Activated naive CD8-positive, alpha-beta T cell (primary cell): ENCODE data around the gene CEP152.
"Not testable (repeated sequence)": the region's sequence is repeated elsewhere in the genome, so short reads cannot be mapped to it uniquely, and the experiment has no call there.

Experiments used
- H3K27ac Mint-ChIP-seq: one replicate; pipeline ENCODE4 v1.8.0; 2021; ENCODE audit warnings: mixed read lengths
- H3K27me3 Mint-ChIP-seq: one replicate; pipeline ENCODE4 v1.8.0; 2021; ENCODE audit warnings: mixed read lengths
- H3K36me3 Mint-ChIP-seq: one replicate; pipeline ENCODE4 v1.8.0; 2021; ENCODE audit warnings: mixed read lengths
- H3K4me1 Mint-ChIP-seq: one replicate; pipeline ENCODE4 v1.8.0; 2021; ENCODE audit warnings: low read depth, mixed read lengths
- H3K4me3 Mint-ChIP-seq: one replicate; pipeline ENCODE4 v1.8.0; 2021; ENCODE audit warnings: mild to moderate bottlenecking, mixed read lengths
- H3K9me3 Mint-ChIP-seq: one replicate; pipeline ENCODE4 v1.8.0; 2021; ENCODE audit warnings: low read depth, mixed read lengths

CEP152 gene

DNA sequence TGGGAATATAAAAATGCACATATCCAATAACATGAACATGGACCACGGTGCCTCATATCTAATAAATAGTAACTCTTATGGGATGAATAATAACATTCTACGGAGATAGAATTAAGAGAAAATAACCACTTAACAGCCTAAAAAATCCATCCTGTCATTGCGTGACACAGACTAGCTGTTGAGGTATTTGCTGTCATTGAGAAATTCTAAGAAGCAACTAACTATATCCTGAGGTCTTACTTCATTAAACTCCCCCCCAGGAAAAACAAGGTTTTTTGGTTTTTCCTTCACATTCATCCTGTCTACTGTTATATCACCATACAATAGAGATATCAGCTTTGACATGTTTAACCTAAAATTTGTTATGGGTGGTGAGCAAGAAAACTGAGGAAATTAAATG lies 14.3 kb downstream of the CEP152 start:
- H3K27me3 Mint-ChIP-seq, result no peaks in the 10 kb centered on the region
- H3K4me1 Mint-ChIP-seq, result peaks cover 14% of the 10 kb centered on the region
- H3K9me3 Mint-ChIP-seq, result no peaks in the 10 kb centered on the region
- H3K36me3 Mint-ChIP-seq, result peaks cover 14% of the 10 kb centered on the region
- H3K4me3 Mint-ChIP-seq, result no peak overlapping the region
- no peak overlapping the region for H3K27ac Mint-ChIP-seq

DNA sequence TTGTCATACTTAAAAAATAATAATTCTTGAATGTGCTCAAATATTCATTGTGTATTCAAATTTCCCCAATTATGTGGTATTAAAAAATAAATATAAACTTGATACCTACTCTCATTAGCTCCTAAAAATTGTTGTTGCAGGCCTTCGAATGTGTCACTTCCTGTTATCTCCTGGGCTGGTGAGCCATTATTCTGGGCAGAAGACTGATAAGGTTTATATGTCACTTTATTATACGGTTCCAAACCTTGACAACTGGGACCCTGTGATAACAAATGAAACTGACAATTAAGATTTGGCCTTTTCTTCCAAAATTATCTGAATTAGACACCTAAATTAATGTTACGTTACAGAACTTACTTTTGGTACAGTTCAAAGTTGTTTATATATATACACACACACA lies 15.0 kb downstream of the CEP152 start:
- Mint-ChIP-seq H3K4me1 (peaks cover 14% of the 10 kb centered on the region), H3K9me3 (no peaks in the 10 kb centered on the region), H3K27ac (no peak overlapping the region), H3K36me3 (peaks cover 14% of the 10 kb centered on the region), H3K4me3 (no peak overlapping the region), H3K27me3 (no peaks in the 10 kb centered on the region)

DNA sequence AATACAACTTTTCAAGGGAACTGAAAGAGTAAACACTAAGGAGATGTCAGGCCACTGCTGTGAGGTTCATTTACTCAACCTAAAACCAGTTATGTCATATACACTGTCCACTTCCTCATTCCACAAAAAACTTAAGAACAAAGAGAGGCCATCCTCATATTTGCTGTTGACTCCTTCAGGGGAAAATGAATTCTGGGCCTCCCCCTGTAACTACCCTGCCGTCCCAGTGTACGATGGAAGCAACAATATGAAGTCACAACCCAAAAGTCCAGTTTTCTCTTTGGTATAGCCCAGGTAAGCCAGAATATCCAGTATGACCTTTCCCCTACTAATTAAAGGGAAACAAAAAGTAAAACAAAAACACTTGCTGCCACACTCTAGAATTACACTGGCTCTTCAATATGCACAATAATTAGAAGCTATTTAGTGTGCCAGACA lies 16.2 kb downstream of the CEP152 start:
- Mint-ChIP-seq H3K9me3 (no peaks in the 10 kb centered on the region), H3K4me1 (peaks cover 14% of the 10 kb centered on the region), H3K4me3 (no peak overlapping the region), H3K36me3 (peaks cover 18% of the 10 kb centered on the region), H3K27ac (no peak overlapping the region), H3K27me3 (no peaks in the 10 kb centered on the region)

DNA sequence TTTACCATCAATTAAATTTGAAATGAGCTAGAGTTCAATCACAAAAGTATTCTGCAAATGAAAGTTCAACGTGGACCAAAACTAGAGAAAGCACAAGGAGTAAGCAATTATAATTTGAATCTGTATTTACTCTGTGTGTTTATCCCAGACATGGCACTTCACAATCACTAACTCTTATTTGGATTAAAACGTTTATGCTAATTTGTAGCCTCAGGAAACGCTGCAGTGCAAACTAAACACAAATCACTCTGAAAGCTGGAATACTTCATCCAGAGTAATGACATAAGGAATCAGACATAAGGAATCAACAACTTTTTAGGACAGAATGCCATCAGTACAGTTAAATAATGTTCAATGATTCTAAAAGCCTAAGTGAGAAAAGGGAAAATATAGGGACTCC lies 18.5 kb downstream of the CEP152 start:
- H3K36me3 Mint-ChIP-seq, result peaks cover 29% of the 10 kb centered on the region
- H3K4me1 Mint-ChIP-seq, result peaks cover 12% of the 10 kb centered on the region
- no peaks in the 10 kb centered on the region for H3K9me3 Mint-ChIP-seq
- H3K4me3 Mint-ChIP-seq, result no peak overlapping the region
- H3K27ac Mint-ChIP-seq, result no peak overlapping the region
- H3K27me3 Mint-ChIP-seq, result no peaks in the 10 kb centered on the region

DNA sequence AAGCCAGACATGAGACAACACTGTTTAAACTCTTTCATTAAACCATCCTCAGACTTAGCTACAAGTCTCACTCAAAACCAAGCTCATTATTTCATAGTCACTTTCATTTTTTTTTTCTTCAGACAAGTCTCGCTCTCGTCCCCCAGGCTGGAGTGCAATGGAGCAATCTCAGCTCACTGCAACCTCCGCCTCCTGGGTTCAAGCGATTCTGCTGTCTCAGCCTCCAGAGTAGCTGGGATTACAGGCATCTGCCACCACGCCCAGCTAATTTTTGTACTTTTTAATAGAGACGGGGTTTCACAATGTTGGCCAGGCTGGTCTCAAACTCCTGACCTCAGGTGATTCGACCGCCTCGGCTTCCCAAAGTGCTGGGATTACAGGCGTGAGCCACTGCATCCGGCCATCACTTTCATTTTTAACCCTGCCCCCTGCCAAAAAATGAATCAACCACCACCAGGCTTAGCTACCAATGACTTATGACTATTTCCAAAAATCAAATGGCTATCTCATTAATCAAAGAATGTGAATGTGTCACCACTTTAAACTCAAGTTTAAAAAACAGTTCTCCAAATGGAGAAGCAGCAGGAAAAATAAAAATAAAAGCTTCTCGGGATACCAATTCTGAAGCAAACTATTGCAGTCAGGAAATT lies 20.3 kb downstream of the CEP152 start:
- not testable (repeated sequence) for H3K9me3 Mint-ChIP-seq, H3K27ac Mint-ChIP-seq, H3K27me3 Mint-ChIP-seq, H3K4me3 Mint-ChIP-seq, H3K4me1 Mint-ChIP-seq
- peaks cover 28% of the 10 kb centered on the region for H3K36me3 Mint-ChIP-seq

DNA sequence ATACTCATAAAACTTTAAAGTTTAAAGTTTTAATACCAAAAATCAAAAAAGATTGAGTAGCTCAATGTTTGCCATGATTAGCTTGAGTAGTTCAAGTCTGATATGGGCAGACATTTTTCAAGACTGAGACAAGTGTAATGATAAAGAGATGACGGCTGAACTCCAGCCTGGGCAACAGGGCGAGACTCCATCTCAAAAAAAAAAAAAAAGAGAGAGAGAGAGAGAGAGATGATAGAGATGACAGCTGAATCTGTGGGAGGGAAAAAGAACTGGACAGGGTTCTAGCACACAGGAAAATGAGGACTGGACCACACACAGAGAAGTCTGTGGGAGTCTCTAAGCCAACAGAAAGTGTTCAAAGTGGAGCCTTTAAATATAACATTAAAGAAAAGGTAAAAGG lies 25.2 kb downstream of the CEP152 start:
- Mint-ChIP-seq H3K4me3 (no peak overlapping the region), H3K27me3 (no peaks in the 10 kb centered on the region), H3K9me3 (no peaks in the 10 kb centered on the region)

DNA sequence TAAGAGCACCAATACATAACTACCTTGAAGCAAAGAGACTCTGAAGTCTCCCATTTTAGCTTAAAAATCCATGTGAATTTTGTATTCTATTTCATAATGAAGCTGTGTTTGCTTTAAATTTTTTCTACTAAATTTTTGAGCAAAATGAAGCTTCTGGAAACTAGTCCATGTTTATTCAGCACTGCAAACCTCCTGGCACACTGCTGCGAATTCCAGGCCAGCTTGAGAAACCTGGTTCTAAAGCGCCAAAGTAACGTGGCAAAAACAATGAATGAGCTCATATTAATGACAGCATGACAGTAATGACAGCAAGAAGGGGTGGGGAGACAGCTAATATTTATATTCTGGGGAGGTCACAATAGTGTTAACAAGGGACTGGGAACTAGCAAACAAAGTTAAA lies 25.7 kb downstream of the CEP152 start:
- no peak overlapping the region for H3K27ac Mint-ChIP-seq
- no peaks in the 10 kb centered on the region for H3K9me3 Mint-ChIP-seq
- no peaks in the 10 kb centered on the region for H3K4me1 Mint-ChIP-seq
- no peak overlapping the region for H3K4me3 Mint-ChIP-seq
- H3K27me3 Mint-ChIP-seq, result no peaks in the 10 kb centered on the region
- H3K36me3 Mint-ChIP-seq, result peaks cover 31% of the 10 kb centered on the region

More for the DNA sequence above, 25.2 kb downstream of the CEP152 start:
- no peak overlapping the region for H3K27ac Mint-ChIP-seq
- peaks cover 27% of the 10 kb centered on the region for H3K36me3 Mint-ChIP-seq
- H3K4me1 Mint-ChIP-seq, result no peaks in the 10 kb centered on the region

DNA sequence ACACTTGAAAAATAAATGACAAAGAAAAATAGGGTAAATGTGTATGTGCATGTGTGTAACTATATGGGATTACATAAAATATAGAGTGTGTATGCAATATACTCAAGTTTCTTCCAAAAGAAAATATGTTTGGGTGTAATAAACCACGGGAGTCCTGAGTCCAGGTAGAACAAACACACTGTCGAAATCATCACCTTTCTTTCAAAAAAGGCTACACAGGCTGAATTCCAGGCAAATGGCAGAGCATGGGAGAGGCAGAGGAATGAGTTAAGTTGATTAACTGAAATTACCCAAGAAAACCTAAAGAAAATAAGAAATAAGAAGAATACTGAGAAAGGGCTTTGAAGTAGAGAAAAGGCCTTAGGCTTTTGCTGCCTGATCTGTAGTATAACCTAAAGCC lies 26.1 kb downstream of the CEP152 start:
- Mint-ChIP-seq H3K4me1 (no peaks in the 10 kb centered on the region), H3K27me3 (no peaks in the 10 kb centered on the region), H3K36me3 (peaks cover 28% of the 10 kb centered on the region), H3K4me3 (no peak overlapping the region), H3K9me3 (no peaks in the 10 kb centered on the region), H3K27ac (no peak overlapping the region)

DNA sequence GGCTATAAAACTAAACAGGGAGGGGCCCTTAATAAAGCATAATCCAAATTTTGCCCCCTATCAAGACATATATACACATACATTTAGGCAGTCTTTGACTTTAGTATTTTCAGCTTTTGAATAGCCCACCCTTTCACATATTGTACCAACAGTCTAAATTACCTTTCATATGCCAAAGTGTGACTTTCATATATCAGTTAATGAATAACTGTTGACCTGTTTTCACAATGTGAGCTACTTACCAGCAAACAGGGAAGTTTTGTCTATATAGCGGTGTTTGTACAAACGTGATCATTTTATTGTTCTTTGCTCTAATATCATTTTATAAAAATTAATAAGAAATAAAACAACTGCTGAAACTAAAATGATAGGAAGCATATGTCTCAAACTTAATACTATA lies 28.0 kb downstream of the CEP152 start:
- no peaks in the 10 kb centered on the region for H3K9me3 Mint-ChIP-seq
- no peaks in the 10 kb centered on the region for H3K27me3 Mint-ChIP-seq
- H3K4me1 Mint-ChIP-seq, result no peaks in the 10 kb centered on the region
- no peak overlapping the region for H3K4me3 Mint-ChIP-seq
- no peak overlapping the region for H3K27ac Mint-ChIP-seq
- peaks cover 19% of the 10 kb centered on the region for H3K36me3 Mint-ChIP-seq

DNA sequence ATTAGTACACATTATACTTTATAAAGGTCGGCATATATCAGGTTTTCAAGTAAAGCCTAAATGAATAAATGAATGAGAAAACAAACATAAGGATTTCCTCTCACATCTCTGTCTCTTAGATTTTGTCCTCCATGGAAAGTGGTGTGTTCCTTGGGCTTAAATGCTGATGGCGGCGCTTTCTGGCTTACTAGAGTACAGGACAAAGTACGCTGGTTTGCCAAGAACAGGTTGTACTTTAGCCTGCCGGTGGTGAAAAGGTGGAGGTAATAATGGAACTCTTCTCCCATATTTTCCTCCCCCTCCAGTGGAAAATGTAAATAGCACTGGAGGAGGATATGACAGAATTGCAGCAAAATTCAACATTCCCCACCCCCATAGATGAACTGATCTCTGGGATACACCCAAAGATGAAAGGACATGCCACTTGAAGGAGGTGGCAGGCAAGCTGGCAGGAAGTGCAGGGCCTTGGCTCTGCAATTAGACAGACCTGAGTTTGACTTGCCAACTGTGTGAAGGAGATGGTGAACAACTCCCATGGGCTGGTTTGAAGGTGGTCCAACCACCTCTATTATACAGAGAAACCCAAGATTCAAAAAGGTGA lies 29.3 kb downstream of the CEP152 start:
- Mint-ChIP-seq H3K4me1 (no peaks in the 10 kb centered on the region), H3K36me3 (peaks cover 20% of the 10 kb centered on the region), H3K27ac (no peak overlapping the region), H3K9me3 (no peaks in the 10 kb centered on the region), H3K4me3 (no peak overlapping the region), H3K27me3 (no peaks in the 10 kb centered on the region)

DNA sequence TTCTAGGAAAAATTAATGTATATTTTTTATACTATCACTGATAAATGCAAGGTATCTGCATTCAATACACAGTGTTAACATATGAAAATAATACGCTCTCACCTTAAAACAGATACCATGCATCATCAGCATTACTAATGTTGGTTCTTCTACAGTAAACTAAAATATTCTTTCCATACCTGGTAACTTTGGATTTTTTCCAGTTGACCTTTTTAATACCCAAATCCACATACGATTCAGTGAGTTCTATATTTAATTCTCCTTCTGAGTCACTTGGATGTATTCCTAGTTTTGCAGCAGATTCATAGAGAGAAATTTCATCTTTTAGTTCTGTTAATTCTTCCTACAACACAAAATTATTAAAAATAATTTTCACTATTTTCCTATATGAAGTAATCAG lies 29.9 kb downstream of the CEP152 start:
- H3K4me1 Mint-ChIP-seq, result no peaks in the 10 kb centered on the region
- peaks cover 18% of the 10 kb centered on the region for H3K36me3 Mint-ChIP-seq
- H3K27ac Mint-ChIP-seq, result no peak overlapping the region
- H3K27me3 Mint-ChIP-seq, result no peaks in the 10 kb centered on the region
- H3K9me3 Mint-ChIP-seq, result no peaks in the 10 kb centered on the region
- no peak overlapping the region for H3K4me3 Mint-ChIP-seq

DNA sequence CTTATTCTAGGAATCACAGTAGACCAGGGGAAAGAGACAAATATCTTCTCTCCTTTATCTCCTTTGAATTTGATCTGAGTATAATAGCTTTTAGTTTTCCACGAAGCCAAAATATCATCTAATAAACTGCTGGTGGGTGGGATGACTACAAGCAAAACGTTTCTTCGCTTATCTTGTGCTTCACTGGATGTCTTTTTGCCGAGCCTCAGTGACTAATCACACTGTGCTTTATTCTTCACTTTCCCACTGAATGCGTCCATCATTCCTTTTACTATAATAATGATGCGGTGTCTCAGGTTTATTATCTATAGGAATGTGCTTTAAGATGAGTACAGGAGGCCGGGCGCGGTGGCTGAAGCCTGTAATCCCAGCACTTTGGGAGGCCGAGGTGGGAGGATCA lies 32.5 kb downstream of the CEP152 start:
- Mint-ChIP-seq H3K27me3 (no peaks in the 10 kb centered on the region), H3K27ac (no peak overlapping the region), H3K9me3 (peaks cover 5% of the 10 kb centered on the region), H3K36me3 (peaks cover 29% of the 10 kb centered on the region), H3K4me1 (no peaks in the 10 kb centered on the region), H3K4me3 (no peak overlapping the region)

DNA sequence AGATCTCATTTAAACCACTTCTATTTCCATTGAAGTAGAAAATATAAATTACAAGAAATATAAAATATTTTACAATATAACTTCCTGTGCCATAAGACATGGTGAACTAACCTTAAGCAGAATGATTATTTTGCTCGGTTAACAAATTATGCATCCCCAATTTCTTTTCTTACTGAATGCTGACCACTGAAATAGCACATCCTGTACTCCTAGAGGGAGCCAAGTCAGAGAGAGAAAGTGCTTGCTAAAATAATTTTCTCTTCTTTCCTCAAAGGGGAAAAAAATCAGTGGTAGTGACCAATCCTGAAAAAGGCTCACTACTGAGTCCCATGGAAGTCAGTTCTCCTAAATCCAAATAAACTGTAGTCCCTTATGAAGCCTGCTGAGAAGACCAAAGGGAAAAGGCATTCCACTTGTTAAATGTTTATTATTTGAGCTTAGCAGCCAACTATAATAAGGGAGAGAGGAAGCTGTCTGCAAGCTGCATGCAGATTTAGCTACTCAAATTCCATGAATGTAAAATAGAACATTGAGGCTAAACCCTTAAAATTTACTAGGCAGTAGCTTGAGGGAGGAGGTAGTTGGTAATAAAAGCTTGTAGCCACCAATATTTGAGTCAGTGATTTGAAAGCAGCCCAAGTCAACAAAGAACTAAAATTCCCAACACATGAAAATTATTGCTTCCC lies 33.1 kb downstream of the CEP152 start:
- Mint-ChIP-seq H3K27me3 (no peaks in the 10 kb centered on the region), H3K9me3 (peaks cover 5% of the 10 kb centered on the region), H3K27ac (no peak overlapping the region), H3K4me3 (no peak overlapping the region), H3K36me3 (peaks cover 31% of the 10 kb centered on the region), H3K4me1 (no peaks in the 10 kb centered on the region)

DNA sequence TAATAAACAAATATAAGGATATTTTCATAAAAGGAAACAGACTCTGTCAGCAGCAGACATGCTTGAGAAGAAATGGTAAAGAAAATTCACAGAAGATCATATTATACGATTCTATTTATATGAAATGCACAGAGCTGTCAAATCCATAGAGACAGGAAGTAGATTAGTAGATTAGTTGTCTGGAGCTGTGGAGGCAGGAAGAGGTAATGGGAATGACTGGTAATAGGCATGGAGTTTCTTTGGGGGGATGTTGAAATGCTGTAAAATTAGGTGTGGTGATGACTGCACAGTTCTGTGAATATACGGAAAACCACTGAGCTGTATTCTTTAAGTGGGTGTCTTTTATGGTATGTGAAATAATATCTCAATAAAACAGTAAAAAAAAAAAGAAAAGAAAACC lies 35.3 kb downstream of the CEP152 start:
- no peak overlapping the region for H3K27ac Mint-ChIP-seq
- no peak overlapping the region for H3K4me3 Mint-ChIP-seq
- H3K27me3 Mint-ChIP-seq, result no peaks in the 10 kb centered on the region
- peaks cover 38% of the 10 kb centered on the region for H3K36me3 Mint-ChIP-seq
- peaks cover 5% of the 10 kb centered on the region for H3K9me3 Mint-ChIP-seq
- H3K4me1 Mint-ChIP-seq, result no peaks in the 10 kb centered on the region

DNA sequence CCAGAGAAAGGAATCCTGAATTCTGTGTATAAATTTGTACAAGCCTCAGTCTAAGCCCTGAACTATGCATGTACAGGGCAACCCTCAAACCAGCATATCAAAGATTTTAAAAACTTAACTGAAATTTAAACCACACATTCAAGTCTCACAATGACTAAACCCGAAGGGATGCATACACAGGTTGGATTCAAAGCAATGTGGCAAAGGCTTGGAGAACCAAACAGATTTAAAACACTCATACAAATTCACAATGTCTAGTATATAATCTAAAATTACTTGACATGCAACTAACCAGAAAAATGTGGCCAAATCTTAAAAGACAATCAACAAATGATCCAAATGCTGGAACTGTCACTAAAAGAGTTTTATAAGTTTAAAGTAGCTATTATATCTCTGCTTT lies 36.4 kb downstream of the CEP152 start:
- no peaks in the 10 kb centered on the region for H3K27me3 Mint-ChIP-seq
- peaks cover 42% of the 10 kb centered on the region for H3K36me3 Mint-ChIP-seq
- H3K4me3 Mint-ChIP-seq, result no peak overlapping the region
- H3K9me3 Mint-ChIP-seq, result peaks cover 5% of the 10 kb centered on the region
- no peaks in the 10 kb centered on the region for H3K4me1 Mint-ChIP-seq
- no peak overlapping the region for H3K27ac Mint-ChIP-seq

DNA sequence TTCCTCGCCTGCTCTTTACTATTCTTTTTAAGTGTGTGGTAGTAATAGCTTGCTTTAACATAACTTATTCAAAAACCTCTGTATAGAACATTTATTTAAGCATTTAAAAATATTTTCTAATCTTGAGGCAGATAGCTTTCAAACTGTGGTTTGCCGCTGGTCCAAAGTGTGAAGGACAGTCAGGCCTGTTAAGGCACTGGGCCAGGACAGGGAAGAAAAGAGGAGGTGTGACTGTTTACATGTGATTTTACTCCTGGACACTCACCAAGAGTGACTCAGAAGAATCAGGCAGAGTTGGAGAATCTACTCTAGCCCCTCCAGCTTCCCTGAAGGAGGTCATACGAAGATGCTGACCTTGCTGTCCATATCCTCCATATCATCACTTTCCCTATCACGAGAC lies 44.7 kb downstream of the CEP152 start:
- H3K4me3 Mint-ChIP-seq, result no peak overlapping the region
- H3K9me3 Mint-ChIP-seq, result no peaks in the 10 kb centered on the region
- peaks cover 43% of the 10 kb centered on the region for H3K36me3 Mint-ChIP-seq
- no peaks in the 10 kb centered on the region for H3K27me3 Mint-ChIP-seq
- H3K4me1 Mint-ChIP-seq, result no peaks in the 10 kb centered on the region
- no peak overlapping the region for H3K27ac Mint-ChIP-seq
